SK-N-SH treated with all-trans-retinoic acid at 6 μM for 48 hours (cell line): Measurements from ENCODE around the gene SYNPO.
A peak's percentile ranks its signal among the peaks of the same experiment; 100 is the strongest.

ENCODE experiments used
- ATAC-seq: fragments of 200-7000 bp; cut with Tn5 transposase; 3 replicates; pipeline ENCODE4 v1.9.1; 2020; ENCODE audit warnings: mild to moderate bottlenecking, moderate library complexity
- ARNTL ChIP-seq: fragments of 450-650 bp; formaldehyde crosslinking; IDR thresholded peaks from 2 replicates; pipeline ENCODE4 v1.5.0; 2020; ENCODE audit warnings: low read depth, mild to moderate bottlenecking, moderate library complexity, borderline replicate concordance
- BACH2 ChIP-seq: fragments of 250-450 bp; sonication (Bioruptor Pico); IDR thresholded peaks from 2 replicates; pipeline ENCODE4 v1.9.0; 2021; ENCODE audit warnings: mild to moderate bottlenecking, borderline replicate concordance
- CSDC2 ChIP-seq: fragments of 250-450 bp; sonication (Bioruptor Pico); IDR thresholded peaks from 2 replicates; pipeline ENCODE4 v1.5.0; 2020; ENCODE audit warnings: mild to moderate bottlenecking, moderate library complexity
- ESRRG ChIP-seq: fragments of 250-450 bp; sonication (Bioruptor Pico); IDR thresholded peaks from 2 replicates; pipeline ENCODE4 v1.6.1; 2021; ENCODE audit warnings: mild to moderate bottlenecking
- GLIS3 ChIP-seq: fragments of 250-450 bp; sonication (Bioruptor Pico); IDR thresholded peaks from 2 replicates; pipeline ENCODE4 v1.5.0; 2020; ENCODE audit warnings: mild to moderate bottlenecking, moderate library complexity
- ISL1 ChIP-seq: fragments of 250-450 bp; sonication (Bioruptor Pico); IDR thresholded peaks from 2 replicates; pipeline ENCODE4 v2.1.2; 2022; ENCODE audit warnings: mild to moderate bottlenecking, moderate library complexity
- OSR1 ChIP-seq: fragments of 250-450 bp; sonication (Bioruptor Pico); IDR thresholded peaks from 2 replicates; pipeline ENCODE4 v1.8.0; 2022; ENCODE audit warnings: moderate library complexity, mild to moderate bottlenecking, inconsistent platforms
- PATZ1 ChIP-seq: fragments of 250-450 bp; sonication (Bioruptor Pico); IDR thresholded peaks from 2 replicates; pipeline ENCODE4 v1.8.0; 2020; ENCODE audit warnings: mild to moderate bottlenecking, moderate library complexity, borderline replicate concordance
- PPARA ChIP-seq: fragments of 250-450 bp; sonication (Bioruptor Pico); IDR thresholded peaks from 2 replicates; pipeline ENCODE4 v1.5.0; 2020; ENCODE audit warnings: mild to moderate bottlenecking, borderline replicate concordance
- RARB ChIP-seq: fragments of 250-450 bp; sonication (Bioruptor Pico); IDR thresholded peaks from 2 replicates; pipeline ENCODE4 v1.8.0; 2021; ENCODE audit warnings: mild to moderate bottlenecking, moderate library complexity
- SNAI2 ChIP-seq: fragments of 250-450 bp; sonication (Bioruptor Pico); IDR thresholded peaks from 2 replicates; pipeline ENCODE4 v1.5.0; 2020; ENCODE audit warnings: mild to moderate bottlenecking, moderate library complexity
- TCF4 ChIP-seq: fragments of 250-450 bp; sonication (Bioruptor Pico); IDR thresholded peaks from 2 replicates; pipeline ENCODE4 v1.8.0; 2021; ENCODE audit warnings: mild to moderate bottlenecking, moderate library complexity, borderline replicate concordance
- TOX ChIP-seq: fragments of 250-450 bp; sonication (Bioruptor Pico); IDR thresholded peaks from 2 replicates; pipeline ENCODE4 v1.8.0; 2021; ENCODE audit warnings: mild to moderate bottlenecking, moderate library complexity, borderline replicate concordance
- ZC3H10 ChIP-seq: fragments of 250-450 bp; sonication (Bioruptor Pico); IDR thresholded peaks from 2 replicates; pipeline ENCODE4 v1.5.1; 2021; ENCODE audit warnings: mild to moderate bottlenecking, moderate library complexity
- ZFP3 ChIP-seq: fragments of 250-450 bp; sonication (Bioruptor Pico); IDR thresholded peaks from 2 replicates; pipeline ENCODE4 v1.5.0; 2020; ENCODE audit warnings: mild to moderate bottlenecking, moderate library complexity
- ZFP30 ChIP-seq: fragments of 450-650 bp; formaldehyde crosslinking; IDR thresholded peaks from 2 replicates; pipeline ENCODE4 v1.5.0; 2022; ENCODE audit warnings: mild to moderate bottlenecking, moderate library complexity
- ZNF565 ChIP-seq: fragments of 450-650 bp; formaldehyde crosslinking; conservative IDR thresholded peaks from 2 replicates; pipeline ENCODE4 v1.5.0; 2020; ENCODE audit warnings: low read depth, mild to moderate bottlenecking, moderate library complexity
- ZNF70 ChIP-seq: fragments of 450-650 bp; formaldehyde crosslinking; IDR thresholded peaks from 2 replicates; pipeline ENCODE4 v1.5.0; 2020; ENCODE audit warnings: mild to moderate bottlenecking, moderate library complexity
- ZNF8 ChIP-seq: fragments of 450-650 bp; formaldehyde crosslinking; IDR thresholded peaks from 2 replicates; pipeline ENCODE4 v1.5.0; 2020; ENCODE audit warnings: mild to moderate bottlenecking, moderate library complexity
- TF ChIP-seq, protein P1 (sequence below): fragments of 250-450 bp; sonication (Bioruptor Pico); IDR thresholded peaks from 2 replicates; pipeline ENCODE4 v1.5.1; 2020; ENCODE audit warnings: low read depth, mild to moderate bottlenecking, moderate library complexity
- TF ChIP-seq, protein P2 (sequence below): fragments of 250-450 bp; sonication (Bioruptor Pico); IDR thresholded peaks from 2 replicates; pipeline ENCODE4 v1.8.0; 2021; ENCODE audit warnings: low read depth, mild to moderate bottlenecking, moderate library complexity, borderline replicate concordance
- TF ChIP-seq, protein P3 (sequence below): fragments of 250-450 bp; sonication (Bioruptor Pico); IDR thresholded peaks from 2 replicates; pipeline ENCODE4 v1.5.0; 2020; ENCODE audit warnings: mild to moderate bottlenecking, moderate library complexity
- TF ChIP-seq, protein P4 (sequence below): fragments of 250-450 bp; sonication (Bioruptor Pico); IDR thresholded peaks from 2 replicates; pipeline ENCODE4 v1.5.1; 2021; ENCODE audit warnings: mild to moderate bottlenecking, moderate library complexity

The SYNPO gene, protein sequence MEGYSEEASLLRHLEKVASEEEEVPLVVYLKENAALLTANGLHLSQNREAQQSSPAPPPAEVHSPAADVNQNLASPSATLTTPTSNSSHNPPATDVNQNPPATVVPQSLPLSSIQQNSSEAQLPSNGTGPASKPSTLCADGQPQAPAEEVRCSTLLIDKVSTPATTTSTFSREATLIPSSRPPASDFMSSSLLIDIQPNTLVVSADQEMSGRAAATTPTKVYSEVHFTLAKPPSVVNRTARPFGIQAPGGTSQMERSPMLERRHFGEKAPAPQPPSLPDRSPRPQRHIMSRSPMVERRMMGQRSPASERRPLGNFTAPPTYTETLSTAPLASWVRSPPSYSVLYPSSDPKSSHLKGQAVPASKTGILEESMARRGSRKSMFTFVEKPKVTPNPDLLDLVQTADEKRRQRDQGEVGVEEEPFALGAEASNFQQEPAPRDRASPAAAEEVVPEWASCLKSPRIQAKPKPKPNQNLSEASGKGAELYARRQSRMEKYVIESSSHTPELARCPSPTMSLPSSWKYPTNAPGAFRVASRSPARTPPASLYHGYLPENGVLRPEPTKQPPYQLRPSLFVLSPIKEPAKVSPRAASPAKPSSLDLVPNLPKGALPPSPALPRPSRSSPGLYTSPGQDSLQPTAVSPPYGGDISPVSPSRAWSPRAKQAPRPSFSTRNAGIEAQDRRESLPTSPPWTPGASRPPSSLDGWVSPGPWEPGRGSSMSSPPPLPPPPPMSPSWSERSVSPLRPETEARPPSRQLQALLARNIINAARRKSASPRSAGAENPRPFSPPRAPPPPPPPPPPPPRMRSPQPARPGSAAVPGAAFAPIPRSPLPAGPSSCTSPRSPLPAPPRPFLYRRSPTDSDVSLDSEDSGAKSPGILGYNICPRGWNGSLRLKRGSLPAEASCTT

GRCh38 chr5:150640311-150641005 is at the start of gene SYNPO:
Gene SYNPO, plus strand, starts transcription at chr5:150640660. Its CDS starts 7,616 bp downstream, at chr5:150648276.
- TF ChIP-seq SNAI2 (peak; percentile 11; the same call in 1 of the 2 replicates), ZNF8 (CRISPR knock-in tag) (no peak)
- peak; percentile 17 for ATAC-seq

- no peak; the same call in 2 of the 3 replicates for ATAC-seq
- TF ChIP-seq, protein P1, sequence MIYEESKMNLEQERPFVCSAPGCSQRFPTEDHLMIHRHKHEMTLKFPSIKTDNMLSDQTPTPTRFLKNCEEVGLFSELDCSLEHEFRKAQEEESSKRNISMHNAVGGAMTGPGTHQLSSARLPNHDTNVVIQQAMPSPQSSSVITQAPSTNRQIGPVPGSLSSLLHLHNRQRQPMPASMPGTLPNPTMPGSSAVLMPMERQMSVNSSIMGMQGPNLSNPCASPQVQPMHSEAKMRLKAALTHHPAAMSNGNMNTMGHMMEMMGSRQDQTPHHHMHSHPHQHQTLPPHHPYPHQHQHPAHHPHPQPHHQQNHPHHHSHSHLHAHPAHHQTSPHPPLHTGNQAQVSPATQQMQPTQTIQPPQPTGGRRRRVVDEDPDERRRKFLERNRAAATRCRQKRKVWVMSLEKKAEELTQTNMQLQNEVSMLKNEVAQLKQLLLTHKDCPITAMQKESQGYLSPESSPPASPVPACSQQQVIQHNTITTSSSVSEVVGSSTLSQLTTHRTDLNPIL (CRISPR knock-in tag): no peak
- no peak for TF ChIP-seq CSDC2
- no peak for TF ChIP-seq ARNTL (CRISPR knock-in tag)
- TF ChIP-seq, protein P2, sequence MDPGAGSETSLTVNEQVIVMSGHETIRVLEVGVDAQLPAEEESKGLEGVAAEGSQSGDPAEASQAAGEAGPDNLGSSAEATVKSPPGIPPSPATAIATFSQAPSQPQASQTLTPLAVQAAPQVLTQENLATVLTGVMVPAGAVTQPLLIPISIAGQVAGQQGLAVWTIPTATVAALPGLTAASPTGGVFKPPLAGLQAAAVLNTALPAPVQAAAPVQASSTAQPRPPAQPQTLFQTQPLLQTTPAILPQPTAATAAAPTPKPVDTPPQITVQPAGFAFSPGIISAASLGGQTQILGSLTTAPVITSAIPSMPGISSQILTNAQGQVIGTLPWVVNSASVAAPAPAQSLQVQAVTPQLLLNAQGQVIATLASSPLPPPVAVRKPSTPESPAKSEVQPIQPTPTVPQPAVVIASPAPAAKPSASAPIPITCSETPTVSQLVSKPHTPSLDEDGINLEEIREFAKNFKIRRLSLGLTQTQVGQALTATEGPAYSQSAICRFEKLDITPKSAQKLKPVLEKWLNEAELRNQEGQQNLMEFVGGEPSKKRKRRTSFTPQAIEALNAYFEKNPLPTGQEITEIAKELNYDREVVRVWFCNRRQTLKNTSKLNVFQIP: no peak
- no peak for TF ChIP-seq ISL1 (CRISPR knock-in tag)
- no peak for TF ChIP-seq ZNF565
- no peak for TF ChIP-seq PPARA (CRISPR knock-in tag)
- peak; percentile 60; the same call in 1 of the 2 replicates for TF ChIP-seq TCF4
- TF ChIP-seq, protein P3, sequence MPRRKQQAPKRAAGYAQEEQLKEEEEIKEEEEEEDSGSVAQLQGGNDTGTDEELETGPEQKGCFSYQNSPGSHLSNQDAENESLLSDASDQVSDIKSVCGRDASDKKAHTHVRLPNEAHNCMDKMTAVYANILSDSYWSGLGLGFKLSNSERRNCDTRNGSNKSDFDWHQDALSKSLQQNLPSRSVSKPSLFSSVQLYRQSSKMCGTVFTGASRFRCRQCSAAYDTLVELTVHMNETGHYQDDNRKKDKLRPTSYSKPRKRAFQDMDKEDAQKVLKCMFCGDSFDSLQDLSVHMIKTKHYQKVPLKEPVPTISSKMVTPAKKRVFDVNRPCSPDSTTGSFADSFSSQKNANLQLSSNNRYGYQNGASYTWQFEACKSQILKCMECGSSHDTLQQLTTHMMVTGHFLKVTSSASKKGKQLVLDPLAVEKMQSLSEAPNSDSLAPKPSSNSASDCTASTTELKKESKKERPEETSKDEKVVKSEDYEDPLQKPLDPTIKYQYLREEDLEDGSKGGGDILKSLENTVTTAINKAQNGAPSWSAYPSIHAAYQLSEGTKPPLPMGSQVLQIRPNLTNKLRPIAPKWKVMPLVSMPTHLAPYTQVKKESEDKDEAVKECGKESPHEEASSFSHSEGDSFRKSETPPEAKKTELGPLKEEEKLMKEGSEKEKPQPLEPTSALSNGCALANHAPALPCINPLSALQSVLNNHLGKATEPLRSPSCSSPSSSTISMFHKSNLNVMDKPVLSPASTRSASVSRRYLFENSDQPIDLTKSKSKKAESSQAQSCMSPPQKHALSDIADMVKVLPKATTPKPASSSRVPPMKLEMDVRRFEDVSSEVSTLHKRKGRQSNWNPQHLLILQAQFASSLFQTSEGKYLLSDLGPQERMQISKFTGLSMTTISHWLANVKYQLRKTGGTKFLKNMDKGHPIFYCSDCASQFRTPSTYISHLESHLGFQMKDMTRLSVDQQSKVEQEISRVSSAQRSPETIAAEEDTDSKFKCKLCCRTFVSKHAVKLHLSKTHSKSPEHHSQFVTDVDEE (CRISPR knock-in tag): peak; percentile 40; the same call in 1 of the 2 replicates
- TF ChIP-seq ZNF70: peak; percentile 63
- TF ChIP-seq RARB (CRISPR knock-in tag): no peak
- TF ChIP-seq BACH2 (CRISPR knock-in tag): no peak
- no peak for TF ChIP-seq ZC3H10
- TF ChIP-seq TOX (CRISPR knock-in tag): no peak
- TF ChIP-seq PATZ1 (CRISPR knock-in tag): 0 out of 2 replicates have a peak, but pooled peaks have one; percentile 38
- TF ChIP-seq ZFP30: no peak
- TF ChIP-seq GLIS3: 0 out of 2 replicates have a peak, but pooled peaks have one; percentile 33
- TF ChIP-seq, protein P4, sequence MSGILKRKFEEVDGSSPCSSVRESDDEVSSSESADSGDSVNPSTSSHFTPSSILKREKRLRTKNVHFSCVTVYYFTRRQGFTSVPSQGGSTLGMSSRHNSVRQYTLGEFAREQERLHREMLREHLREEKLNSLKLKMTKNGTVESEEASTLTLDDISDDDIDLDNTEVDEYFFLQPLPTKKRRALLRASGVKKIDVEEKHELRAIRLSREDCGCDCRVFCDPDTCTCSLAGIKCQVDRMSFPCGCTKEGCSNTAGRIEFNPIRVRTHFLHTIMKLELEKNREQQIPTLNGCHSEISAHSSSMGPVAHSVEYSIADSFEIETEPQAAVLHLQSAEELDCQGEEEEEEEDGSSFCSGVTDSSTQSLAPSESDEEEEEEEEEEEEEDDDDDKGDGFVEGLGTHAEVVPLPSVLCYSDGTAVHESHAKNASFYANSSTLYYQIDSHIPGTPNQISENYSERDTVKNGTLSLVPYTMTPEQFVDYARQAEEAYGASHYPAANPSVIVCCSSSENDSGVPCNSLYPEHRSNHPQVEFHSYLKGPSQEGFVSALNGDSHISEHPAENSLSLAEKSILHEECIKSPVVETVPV (CRISPR knock-in tag): no peak
- no peak for TF ChIP-seq ZNF8 (CRISPR knock-in tag)
- no peak for TF ChIP-seq SNAI2
- no peak for TF ChIP-seq ESRRG
- no peak for TF ChIP-seq ZFP3
- TF ChIP-seq OSR1 (CRISPR knock-in tag): no peak
Observed at GRCh38 chr5:150590979-150591695, 49.3 kb upstream of the SYNPO start.
